Measurements from ENCODE around the gene TMEM97. TPM values are rescaled to one million over a fixed set of nuclear protein-coding genes. Genes with fewer than 3 reads are reported as not detected.

The TMEM97 gene
- total and polyA plus RNA-seq, 8 donors: 27.0 to 69.3 (median 45.0) TPM

GRCh38 chr17:28341516-28341915 is 22.5 kb downstream of the TMEM97 start:
- no peak for DNase-seq
- Histone ChIP-seq H3K36me3 (peaks cover 0 to 73% of the 10 kb centered on the region in 2 donors), H3K27me3 (no peaks in the 10 kb centered on the region), H3K27ac (no peak overlapping the region), H3K9me3 (no peaks in the 10 kb centered on the region), H3K4me3 (no peak overlapping the region), H3K4me1 (peaks cover 10 to 52% of the 10 kb centered on the region in 2 donors)
- intact Hi-C loops (cut with DNase I): no loop called here
- TF ChIP-seq, protein P1, sequence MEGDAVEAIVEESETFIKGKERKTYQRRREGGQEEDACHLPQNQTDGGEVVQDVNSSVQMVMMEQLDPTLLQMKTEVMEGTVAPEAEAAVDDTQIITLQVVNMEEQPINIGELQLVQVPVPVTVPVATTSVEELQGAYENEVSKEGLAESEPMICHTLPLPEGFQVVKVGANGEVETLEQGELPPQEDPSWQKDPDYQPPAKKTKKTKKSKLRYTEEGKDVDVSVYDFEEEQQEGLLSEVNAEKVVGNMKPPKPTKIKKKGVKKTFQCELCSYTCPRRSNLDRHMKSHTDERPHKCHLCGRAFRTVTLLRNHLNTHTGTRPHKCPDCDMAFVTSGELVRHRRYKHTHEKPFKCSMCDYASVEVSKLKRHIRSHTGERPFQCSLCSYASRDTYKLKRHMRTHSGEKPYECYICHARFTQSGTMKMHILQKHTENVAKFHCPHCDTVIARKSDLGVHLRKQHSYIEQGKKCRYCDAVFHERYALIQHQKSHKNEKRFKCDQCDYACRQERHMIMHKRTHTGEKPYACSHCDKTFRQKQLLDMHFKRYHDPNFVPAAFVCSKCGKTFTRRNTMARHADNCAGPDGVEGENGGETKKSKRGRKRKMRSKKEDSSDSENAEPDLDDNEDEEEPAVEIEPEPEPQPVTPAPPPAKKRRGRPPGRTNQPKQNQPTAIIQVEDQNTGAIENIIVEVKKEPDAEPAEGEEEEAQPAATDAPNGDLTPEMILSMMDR (IDR thresholded peaks at IDR 0.05): no peak
- ATAC-seq: no peak

DNA sequence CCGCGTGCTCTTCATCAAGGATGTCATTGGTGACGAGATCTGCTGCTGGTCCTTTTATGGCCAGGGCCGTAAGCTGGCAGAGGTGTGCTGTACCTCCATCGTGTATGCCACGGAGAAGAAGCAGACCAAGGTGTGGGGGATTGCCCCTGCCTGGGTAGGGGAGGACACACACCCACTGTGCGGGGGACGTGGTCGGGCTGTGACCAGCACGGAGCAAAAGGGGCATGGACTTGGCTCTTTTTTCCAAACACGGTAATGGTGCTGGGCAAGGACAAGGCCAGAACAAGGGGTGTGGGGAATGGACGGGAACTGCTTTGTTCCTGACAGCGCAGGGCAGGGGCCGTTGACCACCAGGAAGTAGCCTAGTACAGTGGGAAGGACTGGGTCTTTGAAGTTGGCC is 23.3 kb downstream of the TMEM97 start:
- intact Hi-C loops (cut with DNase I): no loop called here
- TF ChIP-seq, protein P1 (IDR thresholded peaks at IDR 0.05): no peak
- peaks cover 0 to 81% of the 10 kb centered on the region in 2 donors for H3K36me3 ChIP-seq
- H3K4me3 ChIP-seq: no peak overlapping the region
- no peak overlapping the region for H3K27ac ChIP-seq
- ATAC-seq (no peak), DNase-seq (no peak)
- no peaks in the 10 kb centered on the region for H3K9me3 ChIP-seq
- H3K27me3 ChIP-seq: no peaks in the 10 kb centered on the region
- H3K4me1 ChIP-seq: peaks cover 2 to 45% of the 10 kb centered on the region in 2 donors

- H3K36me3 ChIP-seq: peaks cover 0 to 93% of the 10 kb centered on the region in 2 donors
- TF ChIP-seq, protein P1 (IDR thresholded peaks at IDR 0.05): no peak
- no peaks in the 10 kb centered on the region for H3K9me3 ChIP-seq
- no peak overlapping the region for H3K4me3 ChIP-seq
- no peaks in the 10 kb centered on the region for H3K27me3 ChIP-seq
- ATAC-seq (no peak), DNase-seq (no peak)
- intact Hi-C loops (cut with DNase I): no loop called here
- no peak overlapping the region for H3K27ac ChIP-seq
- peaks cover 0 to 35% of the 10 kb centered on the region in 2 donors for H3K4me1 ChIP-seq
Measured at GRCh38 chr17:28343491-28343932, 24.5 kb downstream of the TMEM97 start.

GRCh38 chr17:28344011-28344410 is 25.0 kb downstream of the TMEM97 start:
- no peak overlapping the region for H3K27ac ChIP-seq
- H3K36me3 ChIP-seq: peaks cover 0 to 98% of the 10 kb centered on the region in 2 donors

GRCh38 chr17:28344435-28344901 is 25.5 kb downstream of the TMEM97 start:
- DNase-seq: no peak
- Histone ChIP-seq H3K4me3 (no peak overlapping the region), H3K9me3 (no peaks in the 10 kb centered on the region), H3K27me3 (no peaks in the 10 kb centered on the region), H3K27ac (no peak overlapping the region), H3K36me3 (peaks cover 0 to 100% of the 10 kb centered on the region in 2 donors), H3K4me1 (peaks cover 0 to 27% of the 10 kb centered on the region in 2 donors)
- no peak for ATAC-seq
- intact Hi-C loops (cut with DNase I): no loop called here
- TF ChIP-seq, protein P1 (IDR thresholded peaks at IDR 0.05): no peak

More at GRCh38 chr17:28344011-28344410, 25.0 kb downstream of the TMEM97 start:
- intact Hi-C loops (cut with DNase I): no loop called here
- H3K27me3 ChIP-seq: no peaks in the 10 kb centered on the region
- H3K4me3 ChIP-seq: no peak overlapping the region
- peaks cover 0 to 30% of the 10 kb centered on the region in 2 donors for H3K4me1 ChIP-seq
- ATAC-seq (no peak), DNase-seq (no peak)
- TF ChIP-seq, protein P1 (IDR thresholded peaks at IDR 0.05): no peak
- no peaks in the 10 kb centered on the region for H3K9me3 ChIP-seq

Data from left lung (tissue), 10 donors.